Upper lobe of left lung (tissue), 6 donors: ENCODE measurements around the gene KCNT1. TPM values are rescaled to one million over a fixed set of nuclear protein-coding genes. Genes with fewer than 3 reads are reported as not detected.

Experiments
- ATAC-seq, 2 donors: fragments of 200-7000 bp; cut with Tn5 transposase; one replicate each; pipeline ENCODE4 v1.9.1; 2022; ENCODE audit warnings: mild to moderate bottlenecking in 2 of 2, moderate library complexity in 2 of 2; ENCODE audit not compliant: low FRiP score in 2 of 2
- DNase-seq, 2 donors: peaks; one replicate each; pipeline ENCODE4 v3.0.0-alpha.2; 2019 to 2020
- H3K27ac ChIP-seq, 4 donors: fragments of 200-600 bp; sonication (generic); one replicate each; pipeline ENCODE4 v1.5.1; 2016 to 2019
- H3K27me3 ChIP-seq, 4 donors: fragments of 200-600 bp; sonication (generic); one replicate each; pipeline ENCODE4 v1.5.1; 2017 to 2019
- H3K36me3 ChIP-seq, 4 donors: fragments of 200-600 bp; sonication (generic); one replicate each; pipeline ENCODE4 v1.5.1; 2016 to 2019
- H3K4me1 ChIP-seq, 4 donors: fragments of 200-600 bp; sonication (generic); one replicate each; pipeline ENCODE4 v1.5.1; 2018 to 2019
- H3K4me3 ChIP-seq, 4 donors: fragments of 200-600 bp; sonication (generic); one replicate each; pipeline ENCODE4 v1.5.1; 2017 to 2019; ENCODE audit warnings: mild to moderate bottlenecking in 2 of 4, moderate library complexity in 1 of 4
- H3K9me3 ChIP-seq, 4 donors: fragments of 200-600 bp; sonication (generic); one replicate each; pipeline ENCODE4 v1.5.1; 2018 to 2019
- CTCF ChIP-seq, 6 experiments: fragments of 450-650 bp in 4 of 6; fragments of 200-600 bp in 2 of 6; sonication (generic) in 2 of 6; IDR thresholded peaks; one replicate each; pipeline ENCODE4 v1.5.1; 2016 to 2019; ENCODE audit warnings: antibody characterized with exemption in 6 of 6
- EP300 ChIP-seq, 4 donors: sonication (generic); formaldehyde crosslinking; IDR thresholded peaks; one replicate each; pipeline ENCODE4 v1.5.1; 2017; ENCODE audit warnings: antibody characterized with exemption in 4 of 4, control low read depth in 2 of 4
- POLR2A ChIP-seq, 4 donors: fragments of 450-650 bp; IDR thresholded peaks; one replicate each; pipeline ENCODE4 v1.5.1; 2016 to 2017; ENCODE audit warnings: antibody characterized with exemption in 4 of 4, mild to moderate bottlenecking in 2 of 4
- POLR2AphosphoS5 ChIP-seq, 2 donors: sonication (generic); formaldehyde crosslinking; IDR thresholded peaks; one replicate each; pipeline ENCODE4 v1.5.1; 2017; ENCODE audit warnings: antibody characterized with exemption in 2 of 2
- WGBS, 2 donors: methylation state at CpG; one replicate each; pipeline ENCODE4 v1.1.5; 2017 to 2018; 5-methylcytosine and 5-hydroxymethylcytosine counted together
- total RNA-seq, 6 donors: library from RNA; depleted of rRNA in 4 of 6; stranded (reverse); fragments of >200 nt in 4 of 6; gene quantifications; one replicate each; pipeline versions ENCODE4 v1.1.0 to v1.2.1, GENCODE V29; 2016 to 2021
- donor health status: DM: no; HTN: no; CAD: no; lungs with moderate emphysema.
- donor health status: DM: no; HTN: yes; CAD: no; lungs with severe emphysema.

The KCNT1 gene
- total RNA-seq, 6 donors from 2014 or later: 0.11 to 1.0 (median 0.31) TPM; not detected in 2

GRCh38 chr9:135696446-135696845, 5.5 kb upstream of the KCNT1 start:
- ATAC-seq: no peak
- H3K4me1 ChIP-seq: peaks cover 0 to under 1% (median under 1%) of the 10 kb centered on the region in 4 donors
- whole genome bisulfite sequencing, 2 donors: 74 to 77% methylated on average over 12 to 16 of the region's 16 CpGs
- H3K9me3 ChIP-seq: no peaks in the 10 kb centered on the region
- no peak overlapping the region for H3K4me3 ChIP-seq
- DNase-seq: peak in 1 of 2 donors; percentile 61
- no peak for TF ChIP-seq POLR2AphosphoS5 (IDR thresholded peaks at IDR 0.05)
- TF ChIP-seq EP300 (IDR thresholded peaks at IDR 0.05): no peak
- no peak for TF ChIP-seq POLR2A (IDR thresholded peaks at IDR 0.05)
- peaks cover 0 to 4% (median under 1%) of the 10 kb centered on the region in 4 donors for H3K27me3 ChIP-seq
- no peak overlapping the region for H3K27ac ChIP-seq
- H3K36me3 ChIP-seq: no peaks in the 10 kb centered on the region

GRCh38 chr9:135697226-135697625, 4.8 kb upstream of the KCNT1 start:
- Histone ChIP-seq H3K4me1 (peaks cover 6 to 9% (median 8%) of the 10 kb centered on the region in 4 donors), H3K27ac (no peak overlapping the region), H3K4me3 (no peak overlapping the region), H3K27me3 (peaks cover 0 to 12% (median 2%) of the 10 kb centered on the region in 4 donors), H3K9me3 (no peaks in the 10 kb centered on the region), H3K36me3 (no peaks in the 10 kb centered on the region)
- DNase-seq (peak in 1 of 2 donors; percentile 73), ATAC-seq (no peak)
- 71 to 76% methylated on average over 7 to 15 of the region's 15 CpGs for WGBS, 2 donors
- no peak for TF ChIP-seq EP300 (IDR thresholded peaks at IDR 0.05)

- no peak for TF ChIP-seq POLR2A (IDR thresholded peaks at IDR 0.05)
- TF ChIP-seq EP300 (IDR thresholded peaks at IDR 0.05): no peak
- TF ChIP-seq POLR2AphosphoS5 (IDR thresholded peaks at IDR 0.05): no peak
- 62 to 71% methylated on average over 4 to 21 of the region's 21 CpGs for WGBS, 2 donors
- H3K36me3 ChIP-seq: no peaks in the 10 kb centered on the region
- H3K27me3 ChIP-seq: peaks cover 0 to 18% (median 5%) of the 10 kb centered on the region in 4 donors
- H3K9me3 ChIP-seq: no peaks in the 10 kb centered on the region
- DNase-seq: peak in 1 of 2 donors; percentile 68
- H3K4me3 ChIP-seq: no peak overlapping the region
- H3K27ac ChIP-seq: no peak overlapping the region
- H3K4me1 ChIP-seq: peaks cover 11 to 12% (median 12%) of the 10 kb centered on the region in 4 donors
- ATAC-seq: no peak
Observed at GRCh38 chr9:135698236-135698635, 3.7 kb upstream of the KCNT1 start.

GRCh38 chr9:135698767-135699166, 3.2 kb upstream of the KCNT1 start:
- 53 to 76% methylated on average over 10 to 15 of the region's 19 CpGs for WGBS, 2 donors
- Histone ChIP-seq H3K27ac (no peak overlapping the region), H3K9me3 (no peaks in the 10 kb centered on the region), H3K27me3 (peaks cover 0 to 23% (median 7%) of the 10 kb centered on the region in 4 donors), H3K4me3 (no peak overlapping the region), H3K36me3 (no peaks in the 10 kb centered on the region), H3K4me1 (peaks cover 11 to 12% (median 12%) of the 10 kb centered on the region in 4 donors)
- DNase-seq (no peak), ATAC-seq (no peak)
- TF ChIP-seq POLR2AphosphoS5 (IDR thresholded peaks at IDR 0.05): no peak

GRCh38 chr9:135699440-135699839, 2.5 kb upstream of the KCNT1 start, which contains the start of gene SOHLH1:
SOHLH1 (minus strand) TSS chr9:135699481; CDS start chr9:135699467, 14 bp downstream.
- H3K9me3 ChIP-seq: no peaks in the 10 kb centered on the region
- TF ChIP-seq POLR2A (IDR thresholded peaks at IDR 0.05) (no peak), CTCF (IDR thresholded peaks at IDR 0.05) (no peak)
- H3K4me3 ChIP-seq: no peak within 1 kb of the TSS
- DNase-seq (peak in 1 of 2 donors; percentile 76), ATAC-seq (no peak)
- no peak within 1 kb of the TSS for H3K27ac ChIP-seq
- peaks cover 0 to 28% (median 7%) of the 10 kb centered on the region in 4 donors for H3K27me3 ChIP-seq
- H3K36me3 ChIP-seq: no peaks in the 10 kb centered on the region
- H3K4me1 ChIP-seq: peaks cover 11 to 12% (median 12%) of the 10 kb centered on the region in 4 donors
- WGBS, 2 donors: 88 to 100% methylated on average over 2 to 29 of the region's 30 CpGs

- H3K4me3 ChIP-seq: no peak overlapping the region
- peaks cover 11 to 12% (median 12%) of the 10 kb centered on the region in 4 donors for H3K4me1 ChIP-seq
- DNase-seq (peak in 1 of 2 donors; percentile 55), ATAC-seq (no peak)
- H3K36me3 ChIP-seq: no peaks in the 10 kb centered on the region
- H3K27me3 ChIP-seq: peaks cover 0 to 30% (median 7%) of the 10 kb centered on the region in 4 donors
- H3K9me3 ChIP-seq: no peaks in the 10 kb centered on the region
- WGBS, 2 donors: 70 to 84% methylated on average over 9 to 15 of the region's 15 CpGs
- no peak overlapping the region for H3K27ac ChIP-seq
- no peak for TF ChIP-seq EP300 (IDR thresholded peaks at IDR 0.05)
- TF ChIP-seq CTCF (IDR thresholded peaks at IDR 0.05): no peak
- no peak for TF ChIP-seq POLR2A (IDR thresholded peaks at IDR 0.05)
- TF ChIP-seq POLR2AphosphoS5 (IDR thresholded peaks at IDR 0.05): no peak
Observed at GRCh38 chr9:135700525-135700924, 1.5 kb upstream of the KCNT1 start.
